K562 (cell line): ENCODE data around the gene TGDS.

Source experiments
- ELF4 ChIP-seq: fragments of 450-650 bp; formaldehyde crosslinking; IDR thresholded peaks from 2 replicates; pipeline ENCODE4 v1.4.0; 2022; ENCODE audit warnings: missing genetic modification characterization
- EZH2 ChIP-seq: IDR thresholded peaks from 2 replicates; pipeline ENCODE4 v1.6.1; 2012; ENCODE audit warnings: low read depth, mild to moderate bottlenecking, inconsistent platforms, low read length, borderline replicate concordance
- MYC ChIP-seq, 2 experiments: fragments of 250-450 bp in 1 of 2; sonication (Bioruptor Pico) in 1 of 2; IDR thresholded peaks; 2 replicates each; pipeline versions ENCODE4 v1.5.1 to v1.6.1; 2012 to 2021; ENCODE audit warnings: low read depth in 2 of 2, borderline replicate concordance in 1 of 2, improper control_type of control experiment in 1 of 2, low read length in 1 of 2, mild to moderate bottlenecking in 1 of 2, moderate library complexity in 1 of 2
- ZNF24 ChIP-seq: fragments of 450-650 bp; IDR thresholded peaks from 2 replicates; pipeline ENCODE4 v1.6.1; 2016
- ZNF449 ChIP-seq: fragments of 250-450 bp; sonication (Bioruptor Pico); IDR thresholded peaks from 2 replicates; pipeline ENCODE4 v1.8.0; 2022; ENCODE audit warnings: moderate library complexity, mild to moderate bottlenecking, inconsistent platforms
- ZNF561 ChIP-seq: fragments of 450-650 bp; formaldehyde crosslinking; conservative IDR thresholded peaks from 2 replicates; pipeline ENCODE4 v1.4.0; 2020; ENCODE audit warnings: mild to moderate bottlenecking, moderate library complexity

GRCh38 chr13:94583926-94584325, 12.0 kb downstream of the TGDS start:
- no peak for TF ChIP-seq ELF4 (CRISPR knock-in tag)
- no peak for TF ChIP-seq ZNF561
- TF ChIP-seq MYC (IDR thresholded peaks at IDR 0.05; ENCODE audit: low read depth, low read length) = no peak
- no peak for TF ChIP-seq MYC (CRISPR knock-in tag; IDR thresholded peaks at IDR 0.05; ENCODE audit: borderline replicate concordance, low read depth)
- no peak for TF ChIP-seq ZNF24
- TF ChIP-seq EZH2 = no peak
- no peak for TF ChIP-seq ZNF449
